SHP77 (cell line): ENCODE results near the gene GRM4.
"Not testable (repeated sequence)": the region's sequence is repeated elsewhere in the genome, so short reads cannot be mapped to it uniquely, and the experiment has no call there.

Experiments used
- DNase-seq, 2 experiments: peaks; one replicate each; lab custom pipeline; 2025; lab: John Stamatoyannopoulos, UW

The GRM4 gene

DNA sequence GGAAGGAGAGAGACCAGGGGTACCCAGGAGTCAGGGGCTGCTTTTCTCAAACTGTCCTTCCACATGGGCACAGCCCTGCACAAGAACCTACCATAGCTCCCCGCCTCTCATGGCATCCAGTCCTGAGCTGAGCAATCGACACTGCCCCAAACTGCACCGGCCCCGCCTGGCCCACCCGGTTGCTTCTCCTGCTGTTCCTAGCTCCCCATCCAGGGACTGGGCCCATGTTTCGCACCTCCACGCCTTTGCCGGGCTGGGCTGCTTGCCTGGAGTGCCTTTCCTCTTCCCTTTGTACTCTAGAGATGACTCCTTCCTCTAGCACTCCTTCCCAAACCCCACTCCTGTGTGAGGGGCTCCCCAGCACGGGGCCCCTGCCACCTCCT, 123.0 kb downstream of the GRM4 start:
- DNase-seq, result no peak

DNA sequence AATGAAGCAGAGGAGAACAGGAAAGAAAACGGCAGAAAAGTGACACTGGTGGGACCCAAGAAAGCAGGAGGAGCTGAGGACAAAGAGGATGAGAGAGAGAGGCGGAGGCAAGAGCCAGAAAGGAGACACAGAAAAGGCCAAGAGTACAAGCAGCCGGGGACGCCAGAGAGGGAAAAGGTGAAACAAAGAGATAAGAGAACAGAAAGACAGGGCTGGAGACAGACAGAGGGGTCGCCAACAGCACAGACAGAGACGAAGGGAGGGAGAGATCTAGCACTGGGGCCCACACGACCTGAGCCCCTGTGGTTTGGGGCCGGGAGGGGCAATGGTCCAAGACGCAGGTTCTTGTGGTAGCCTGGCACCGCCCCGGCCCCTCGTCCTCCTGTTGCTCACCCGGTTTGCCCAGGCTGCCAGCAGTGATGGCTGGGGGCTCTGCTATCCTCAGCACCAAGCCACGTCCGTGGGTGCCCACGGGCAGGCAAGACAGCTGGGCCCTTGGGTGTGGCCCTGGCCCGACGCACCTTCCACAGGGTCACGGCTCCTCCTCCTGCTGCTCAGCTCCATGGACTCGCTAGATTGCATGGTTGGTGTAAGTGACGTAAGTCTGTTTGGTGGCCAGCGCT, 123.5 kb downstream of the GRM4 start:
- no peak for DNase-seq

DNA sequence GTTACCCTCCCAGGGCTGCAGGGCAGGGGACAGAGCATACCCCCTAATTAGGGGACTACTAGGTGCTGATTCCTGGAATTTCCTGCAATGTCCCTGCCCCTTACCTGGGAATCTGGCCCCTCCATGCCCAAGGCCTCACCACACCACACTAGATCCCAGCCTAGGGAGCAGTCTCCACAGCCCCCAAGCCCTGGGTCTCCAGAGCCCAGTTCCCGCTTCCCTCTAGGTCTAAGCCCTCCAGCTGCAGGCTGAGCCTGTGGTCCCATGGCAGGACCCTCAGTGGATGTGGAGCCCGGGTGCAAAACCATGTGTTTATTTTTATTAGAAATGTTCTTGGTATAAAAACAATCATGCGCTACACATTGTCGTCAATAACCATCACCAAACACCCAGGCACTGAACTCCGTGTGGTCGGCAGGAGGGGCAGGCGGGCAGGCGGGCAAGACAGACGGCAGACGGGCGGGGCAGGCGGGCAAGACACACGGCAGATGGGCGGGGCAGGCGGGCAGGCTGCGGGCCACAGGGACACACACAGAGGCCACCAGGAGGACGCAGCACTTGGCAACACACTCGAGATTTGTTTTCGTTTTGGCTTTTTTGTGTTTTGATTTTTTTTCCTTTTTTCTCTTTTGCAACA, 124.2 kb downstream of the GRM4 start:
- peak in 1 of 2 experiments; percentile 63 for DNase-seq

DNA sequence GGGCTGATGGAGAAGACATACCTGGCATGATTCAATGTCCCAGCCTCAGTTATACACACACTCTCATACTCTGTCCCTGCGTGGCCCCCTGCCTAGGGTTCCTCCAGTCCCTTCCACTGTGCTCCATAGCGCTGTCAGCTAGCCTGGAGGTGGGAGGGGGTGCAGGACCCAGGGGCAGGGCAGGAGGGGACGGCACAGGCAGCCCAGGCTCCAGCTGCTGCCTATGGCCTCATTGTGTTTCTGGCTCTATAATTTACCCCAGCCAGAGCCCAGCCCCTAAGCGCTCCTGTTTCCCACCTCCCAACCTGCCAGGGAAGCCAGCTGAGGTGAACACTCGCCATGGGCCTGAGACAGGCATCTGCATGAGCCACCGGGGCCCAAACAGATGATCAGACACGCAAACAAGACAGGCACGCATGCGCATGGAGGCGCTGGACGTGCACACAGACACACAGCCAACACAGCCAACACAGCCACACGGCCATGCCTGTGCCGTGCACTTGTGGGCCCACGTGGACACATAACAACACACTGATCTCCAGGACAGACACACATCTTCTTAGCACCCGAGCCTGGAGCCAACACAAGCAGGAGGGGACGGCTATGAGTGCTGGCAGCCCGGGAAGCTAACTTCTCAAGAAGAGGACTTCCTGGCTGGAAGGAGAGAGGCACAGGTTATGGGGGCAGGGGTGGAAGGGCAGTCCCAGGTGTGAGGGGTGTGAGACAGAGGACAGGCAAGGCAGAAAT, 124.9 kb downstream of the GRM4 start:
- DNase-seq, result peak; percentile 83 to 84

DNA sequence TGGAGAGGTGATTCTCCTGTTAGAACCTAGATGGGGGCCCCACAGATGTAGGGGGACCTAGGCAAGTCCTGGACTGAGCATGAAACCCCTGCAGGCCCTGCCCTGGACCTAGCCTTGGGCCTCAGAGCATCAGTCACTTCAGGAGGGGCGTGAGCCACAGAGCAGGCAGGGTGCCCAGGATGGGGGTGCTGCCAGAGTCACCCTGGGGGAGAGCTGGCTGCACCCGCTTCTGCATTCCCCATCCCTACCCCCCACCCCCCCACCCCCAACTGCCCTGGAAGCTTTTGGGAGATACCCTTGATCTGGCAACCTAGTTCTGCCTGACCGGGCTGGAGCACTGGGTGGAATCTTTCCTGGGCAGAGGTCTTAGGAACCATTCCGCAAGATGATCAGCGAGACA, 125.6 kb downstream of the GRM4 start:
- DNase-seq, result no peak

DNA sequence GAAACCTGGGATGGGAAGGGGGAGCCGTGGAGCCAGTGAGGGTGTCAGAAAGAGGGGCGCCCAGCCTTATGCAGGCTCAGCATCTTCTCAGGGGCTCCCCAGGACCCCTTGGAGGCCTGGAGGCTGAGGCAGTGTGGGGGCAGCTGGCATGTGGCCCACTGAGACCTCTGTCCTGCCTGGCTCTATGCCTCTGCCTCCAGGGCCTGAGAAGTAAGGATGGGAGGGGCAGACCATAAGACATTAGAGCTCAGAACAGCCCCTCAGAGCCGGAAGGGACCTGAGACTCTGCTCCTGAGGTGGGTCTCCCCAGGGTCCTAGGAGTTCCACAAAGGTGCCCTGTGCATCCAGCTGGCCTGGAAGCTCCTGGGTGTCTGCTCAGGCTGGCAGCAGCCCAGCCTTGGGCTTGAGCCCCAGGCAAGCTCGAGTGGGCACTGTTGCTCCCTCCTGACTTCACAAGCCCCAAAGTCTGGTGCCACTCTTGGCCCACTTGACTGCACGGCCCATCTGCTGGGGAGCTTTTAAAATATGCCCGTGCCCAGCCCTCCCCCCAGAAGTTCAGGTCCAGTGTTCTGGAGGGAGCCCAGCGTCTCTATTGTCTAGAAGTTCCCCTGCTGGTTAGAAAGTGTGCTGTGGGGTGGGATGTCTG, 126.8 kb downstream of the GRM4 start:
- no peak for DNase-seq

DNA sequence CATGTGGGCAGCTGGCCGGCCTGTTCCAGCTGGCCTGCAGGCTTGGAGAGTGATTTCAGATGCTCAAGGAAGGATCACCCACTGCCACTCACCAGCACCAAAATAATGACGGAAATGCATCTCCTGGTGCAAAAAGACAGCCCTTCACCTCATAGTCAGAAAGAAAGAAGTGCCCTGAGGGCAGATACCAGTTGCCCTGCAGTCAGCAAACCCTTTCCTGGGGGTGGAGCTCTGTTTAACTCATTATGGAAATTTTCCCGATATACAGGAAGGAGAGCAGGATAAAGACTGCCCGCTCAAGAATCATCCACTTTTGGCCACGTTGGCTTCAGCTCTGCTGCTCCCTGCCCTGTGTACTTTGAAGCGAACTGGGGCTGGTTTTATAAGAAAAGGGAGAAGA, 127.9 kb downstream of the GRM4 start:
- no peak for DNase-seq

DNA sequence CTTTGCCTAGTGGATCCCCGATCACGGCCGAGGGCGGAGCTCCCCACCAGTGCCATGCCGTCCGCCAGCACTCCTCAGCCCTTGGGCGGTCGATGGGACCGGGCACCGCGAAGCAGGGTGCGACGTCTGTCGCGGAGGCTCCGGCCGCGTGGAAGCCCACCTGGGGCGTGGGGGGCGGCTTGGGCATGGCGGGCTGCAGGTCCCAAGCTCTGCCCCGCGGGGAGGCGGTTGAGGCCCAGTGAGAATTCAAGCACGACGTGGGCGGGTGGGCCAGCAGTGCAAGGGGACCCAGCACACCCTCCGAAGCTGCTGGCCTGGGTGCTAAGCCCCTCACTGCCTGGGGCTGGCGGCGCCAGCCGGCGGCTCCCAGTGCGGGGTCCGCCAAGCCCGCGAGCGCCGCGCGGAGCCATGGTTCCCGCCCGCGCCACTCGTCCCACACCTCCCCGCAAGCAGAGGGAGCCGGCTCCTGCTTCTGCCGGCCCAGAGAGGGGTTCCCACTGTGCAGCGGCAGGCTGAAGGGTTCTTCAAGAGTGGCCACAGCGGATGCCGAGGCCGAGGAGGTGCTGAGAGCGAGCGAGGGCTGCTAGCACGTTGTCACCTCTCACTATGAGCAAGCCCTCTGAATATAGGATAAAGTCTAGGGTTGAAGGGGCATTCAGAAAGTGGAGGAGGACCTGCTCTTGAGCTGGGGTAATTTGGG, 128.6 kb downstream of the GRM4 start:
- DNase-seq, result no peak

DNA sequence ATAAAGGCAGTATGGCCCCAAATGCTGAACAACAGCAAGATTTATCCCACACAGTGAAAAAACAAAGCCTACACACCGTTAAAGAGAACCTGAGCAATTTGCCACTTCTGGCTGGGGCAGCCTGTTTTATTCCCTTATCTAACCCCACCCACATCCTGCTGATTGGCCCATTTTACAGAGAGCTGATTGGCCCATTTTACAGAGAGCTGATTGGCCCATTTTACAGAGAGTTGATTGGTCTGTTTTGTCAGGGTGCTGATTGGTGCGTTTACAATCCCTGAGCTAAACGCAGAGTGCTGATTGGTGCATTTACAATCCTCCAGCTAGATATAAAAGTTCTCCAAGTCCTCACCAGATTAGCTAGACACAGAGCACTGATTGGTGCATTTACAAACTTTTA, 129.3 kb downstream of the GRM4 start:
- not testable (repeated sequence) for DNase-seq

DNA sequence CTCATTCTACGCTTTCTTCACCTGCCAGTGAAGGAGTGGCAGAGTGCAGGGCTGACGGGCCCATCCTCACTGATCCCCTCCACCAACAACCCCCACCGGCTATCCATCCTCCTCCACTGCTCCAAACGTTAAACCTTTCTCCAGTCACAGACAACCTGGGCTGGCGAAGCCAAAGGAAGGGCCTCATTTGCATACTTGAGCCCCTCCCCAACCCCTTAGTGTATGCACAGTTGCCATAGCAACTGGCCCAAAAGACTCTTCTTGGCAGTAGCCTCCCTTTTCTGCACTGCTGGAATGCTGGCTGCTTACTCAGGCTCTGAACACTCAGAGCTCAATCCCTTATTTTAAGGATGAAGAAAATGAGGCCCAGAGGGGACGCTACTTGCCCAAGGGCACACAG, 130.3 kb downstream of the GRM4 start:
- DNase-seq, result no peak

DNA sequence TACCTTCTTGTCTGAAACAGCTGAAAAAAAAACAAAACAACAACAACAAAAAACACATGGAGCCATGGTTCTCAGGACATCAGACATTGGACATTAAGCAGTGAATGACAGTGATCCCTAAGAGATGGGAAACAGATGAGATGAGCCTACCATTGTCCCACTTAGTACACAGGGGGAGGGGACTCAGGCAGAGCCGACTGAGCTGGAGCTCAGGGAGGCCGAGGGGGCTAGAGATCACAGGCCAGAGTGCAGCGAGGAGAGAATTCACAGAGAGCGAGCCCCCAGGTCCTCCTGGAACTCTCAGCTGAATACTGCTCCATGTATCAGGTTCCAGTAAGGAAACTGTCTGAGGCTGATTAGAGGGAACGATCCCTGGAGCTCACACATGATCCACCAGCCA, 134.6 kb downstream of the GRM4 start:
- DNase-seq, result no peak

DNA sequence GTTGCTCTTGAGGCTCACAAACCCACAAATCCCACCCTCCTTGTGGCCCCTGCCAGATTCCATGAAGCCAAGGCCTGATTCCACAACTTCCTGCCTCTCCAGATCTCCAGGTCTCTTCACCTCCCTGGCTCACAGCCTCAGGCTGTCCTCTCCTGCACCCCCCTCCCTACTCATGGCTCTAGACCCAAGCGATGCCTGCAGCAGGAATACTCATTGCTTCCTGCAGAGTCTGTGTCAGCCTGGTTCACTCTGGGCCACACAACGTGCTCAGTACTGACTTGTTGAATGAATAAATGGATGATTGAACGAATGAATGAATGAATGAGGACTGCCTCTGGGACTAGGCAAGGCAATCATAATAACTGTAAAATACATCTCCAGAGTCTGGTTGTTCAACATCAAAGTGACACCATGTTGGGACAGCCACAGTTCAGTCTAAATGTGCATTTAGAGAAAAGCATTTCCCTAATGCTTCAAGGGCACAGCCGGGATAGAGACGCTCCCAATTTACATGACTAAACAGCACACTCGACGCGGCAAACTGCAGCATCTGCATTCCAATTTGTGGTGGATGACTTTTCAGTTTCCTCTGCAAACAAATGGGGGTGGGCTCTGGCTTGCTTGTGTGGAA, 139.9 kb downstream of the GRM4 start:
- no peak for DNase-seq

DNA sequence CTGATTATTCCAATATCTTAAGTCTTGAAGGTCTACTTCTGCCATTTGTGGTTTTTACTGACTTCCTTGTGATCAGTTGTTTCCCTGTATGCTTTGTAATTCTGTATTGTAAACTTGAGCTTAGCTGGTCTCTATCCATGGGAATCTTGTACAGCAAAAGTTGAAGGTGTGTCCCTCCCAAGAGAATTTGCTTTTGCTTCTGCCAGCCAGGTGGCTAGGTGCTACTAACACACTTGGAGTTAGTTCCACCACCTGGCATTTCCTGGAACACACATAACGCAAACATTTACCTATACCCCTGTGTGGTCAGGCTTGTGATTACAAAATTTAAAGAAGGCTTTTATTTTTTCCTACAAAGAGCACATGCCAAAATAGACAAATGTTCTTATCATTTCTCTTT, 141.2 kb downstream of the GRM4 start:
- no peak for DNase-seq

DNA sequence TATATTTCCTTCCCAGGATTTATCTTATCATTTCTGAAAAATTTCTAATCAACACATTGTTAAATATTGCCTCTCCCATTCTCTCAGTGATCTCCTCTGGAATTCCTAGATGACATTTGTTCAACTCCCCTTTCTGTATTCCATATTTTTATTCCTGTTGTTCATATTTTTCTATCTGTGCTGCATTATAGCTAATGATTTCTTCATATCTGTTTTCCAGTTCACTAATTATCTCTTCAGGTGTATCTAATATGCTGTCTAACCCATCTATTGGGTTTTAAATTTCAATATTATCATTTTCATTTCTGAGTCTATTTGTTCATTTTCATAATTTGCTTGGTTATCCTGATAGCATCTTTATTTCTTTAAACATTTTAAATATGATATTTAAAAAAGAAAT, 141.9 kb downstream of the GRM4 start:
- DNase-seq, result no peak

DNA sequence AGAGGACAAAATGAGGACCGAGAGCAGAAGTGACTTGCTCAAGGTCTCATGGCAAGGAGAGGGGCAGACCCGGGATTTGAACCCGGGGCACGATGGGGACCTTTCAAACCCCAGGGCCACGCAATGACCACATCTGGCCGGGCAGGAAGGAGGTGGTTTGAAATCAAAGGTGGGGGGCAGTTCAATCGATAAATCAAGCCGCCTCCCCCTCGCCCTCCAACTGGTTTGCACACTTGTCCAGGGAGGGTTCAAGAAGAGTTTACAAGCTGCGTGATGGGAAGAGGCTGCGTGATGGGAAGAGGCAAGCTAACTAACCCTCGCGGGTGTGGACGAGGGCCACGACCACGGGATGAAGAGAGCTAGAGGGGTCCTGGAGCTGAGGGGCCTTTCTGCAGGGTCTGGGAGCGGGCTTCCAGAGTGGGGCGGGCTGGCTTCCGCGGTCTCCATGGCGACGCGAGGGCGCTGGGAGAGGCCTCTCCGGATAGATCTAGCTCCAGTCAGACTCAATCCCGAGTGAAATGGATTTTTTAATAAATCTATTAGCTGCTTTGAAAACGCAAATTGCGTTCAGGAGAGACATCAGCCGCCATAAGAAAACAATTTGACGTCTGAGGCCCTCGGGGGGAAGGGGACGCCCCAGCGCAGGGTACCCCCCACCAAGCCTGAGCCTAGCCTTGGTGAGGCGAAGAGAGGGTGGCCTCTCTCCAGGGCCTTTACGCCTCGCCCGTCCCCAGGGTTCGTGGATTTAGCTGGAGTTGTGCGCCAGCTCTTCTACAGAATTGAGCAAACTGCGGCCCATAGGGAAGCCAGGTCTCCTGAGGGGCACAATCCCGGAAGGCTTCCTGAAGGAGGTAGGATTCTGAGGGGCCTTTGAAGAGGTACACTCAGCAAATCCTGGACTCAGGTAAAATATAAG, 143.9 kb downstream of the GRM4 start:
- no peak for DNase-seq

DNA sequence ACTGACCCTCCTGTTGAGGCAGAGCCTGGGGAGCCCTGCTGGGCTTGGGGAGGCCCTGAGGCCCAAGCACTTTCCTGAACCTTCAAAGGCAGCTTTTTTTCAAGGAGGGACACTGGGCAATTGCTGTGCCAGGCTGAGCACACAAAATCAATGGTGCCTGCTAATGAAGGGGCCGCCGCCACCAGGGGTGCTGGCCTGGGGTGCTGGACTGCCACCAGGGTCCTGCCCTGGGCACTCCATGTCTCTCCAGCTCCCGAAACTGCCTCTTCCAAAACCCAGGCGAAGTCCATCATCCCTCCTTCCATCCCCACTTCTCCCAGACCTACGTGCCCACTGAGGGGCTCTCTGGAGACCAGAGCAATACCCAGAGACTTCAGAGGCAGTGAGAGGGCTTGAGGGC, 145.6 kb downstream of the GRM4 start:
- no peak for DNase-seq

DNA sequence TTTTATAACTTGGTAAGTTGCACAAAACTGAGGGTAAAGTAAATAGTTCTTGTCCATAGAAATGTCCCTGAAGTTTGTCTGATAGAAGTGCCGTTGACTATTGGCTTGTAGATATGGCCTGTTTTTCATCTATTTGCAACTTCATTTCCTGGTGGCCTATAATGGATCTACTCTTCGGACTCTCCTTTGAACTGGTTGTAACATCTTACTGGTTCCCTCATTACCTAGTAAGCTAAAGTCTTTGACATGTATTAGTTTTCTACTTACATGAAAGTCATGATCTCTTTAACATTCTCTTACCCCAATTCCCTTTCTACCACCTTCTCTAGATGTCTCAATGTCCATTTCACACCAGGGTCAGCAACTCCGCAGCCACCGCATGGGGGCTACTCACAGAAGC, 146.3 kb downstream of the GRM4 start:
- DNase-seq, result no peak

DNA sequence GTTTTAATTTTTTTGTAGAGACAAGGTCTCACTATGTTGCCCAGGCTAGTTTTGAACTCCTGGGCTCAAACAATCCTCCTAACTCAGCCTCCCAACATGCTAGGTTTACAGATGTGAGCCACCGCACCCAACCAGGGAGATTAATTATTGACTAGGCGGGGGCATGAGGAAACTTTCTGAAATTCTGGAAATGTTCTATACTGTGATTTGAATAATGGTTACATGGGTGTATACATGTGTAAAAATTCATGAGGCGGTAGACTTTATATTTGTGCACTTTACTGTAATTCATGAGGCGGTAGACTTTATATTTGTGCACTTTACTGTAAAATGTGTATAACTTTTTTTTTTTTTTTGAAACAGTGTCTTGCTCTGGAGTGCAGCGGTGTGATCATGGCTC, 147.2 kb downstream of the GRM4 start:
- DNase-seq, result no peak

DNA sequence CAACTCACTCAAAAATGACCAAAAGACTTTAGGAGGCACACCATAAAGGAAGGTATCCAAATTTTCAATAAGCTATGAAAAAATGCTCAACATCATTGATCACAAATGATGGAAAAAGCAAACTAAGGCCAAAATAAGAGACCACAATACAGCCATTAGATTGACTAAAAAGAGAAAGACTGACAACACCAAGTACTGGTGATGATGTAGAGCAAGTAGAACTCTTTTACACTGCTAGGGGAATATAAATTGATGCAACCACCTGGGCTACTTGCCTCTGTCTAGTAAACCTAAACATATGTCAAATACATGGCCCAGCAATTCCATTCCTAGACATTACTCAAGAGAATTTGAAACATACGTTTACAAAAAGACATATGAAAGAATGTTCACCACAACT, 148.6 kb downstream of the GRM4 start:
- DNase-seq, result no peak

DNA sequence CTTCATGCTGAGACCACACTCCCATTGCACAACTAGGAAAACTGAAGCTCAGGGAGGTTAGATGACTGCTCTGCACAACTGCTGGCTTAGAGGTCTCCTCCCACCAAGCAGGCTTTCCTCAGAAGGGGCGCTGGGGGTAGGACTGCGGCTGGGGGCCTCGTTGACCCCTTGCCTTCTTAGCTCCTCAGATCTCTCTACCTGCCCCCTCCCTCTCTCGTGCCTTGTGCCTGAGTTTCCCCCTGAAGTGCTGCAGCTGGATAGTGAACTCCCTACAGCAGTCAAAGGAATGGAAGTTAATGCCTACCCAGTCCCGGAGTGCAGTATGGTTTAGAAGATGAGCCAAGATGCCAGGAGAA, 149.8 kb downstream of the GRM4 start:
- DNase-seq, result no peak
